Measurements from ENCODE around the gene TSPAN18.

- TF ChIP-seq TAF1 (IDR thresholded peaks at IDR 0.05; ENCODE audit: borderline replicate concordance, low read depth, low read length), result no peak
- TF ChIP-seq GABPA (IDR thresholded peaks at IDR 0.05; ENCODE audit: low read depth), result no peak
- TF ChIP-seq SIN3A (IDR thresholded peaks at IDR 0.05; ENCODE audit: borderline replicate concordance, low read depth, low read length), result no peak
- TF ChIP-seq JUND (IDR thresholded peaks at IDR 0.05), result no peak
These were observed 63.4 kb downstream of the TSPAN18 start for GRCh38 chr11:44790211-44790610.
